22Rv1 (cell line): Measurements from ENCODE around the gene RIPK3.

Experiments
- ZFX ChIP-seq: fragments of 450-650 bp; IDR thresholded peaks from 2 replicates; pipeline ENCODE4 v1.6.1; 2017; ENCODE audit warnings: antibody characterized with exemption, borderline replicate concordance
- TF ChIP-seq, protein P1 (sequence below): fragments of 450-650 bp; IDR thresholded peaks from 2 replicates; pipeline ENCODE4 v1.5.1; 2017; ENCODE audit warnings: mild to moderate bottlenecking

DNA sequence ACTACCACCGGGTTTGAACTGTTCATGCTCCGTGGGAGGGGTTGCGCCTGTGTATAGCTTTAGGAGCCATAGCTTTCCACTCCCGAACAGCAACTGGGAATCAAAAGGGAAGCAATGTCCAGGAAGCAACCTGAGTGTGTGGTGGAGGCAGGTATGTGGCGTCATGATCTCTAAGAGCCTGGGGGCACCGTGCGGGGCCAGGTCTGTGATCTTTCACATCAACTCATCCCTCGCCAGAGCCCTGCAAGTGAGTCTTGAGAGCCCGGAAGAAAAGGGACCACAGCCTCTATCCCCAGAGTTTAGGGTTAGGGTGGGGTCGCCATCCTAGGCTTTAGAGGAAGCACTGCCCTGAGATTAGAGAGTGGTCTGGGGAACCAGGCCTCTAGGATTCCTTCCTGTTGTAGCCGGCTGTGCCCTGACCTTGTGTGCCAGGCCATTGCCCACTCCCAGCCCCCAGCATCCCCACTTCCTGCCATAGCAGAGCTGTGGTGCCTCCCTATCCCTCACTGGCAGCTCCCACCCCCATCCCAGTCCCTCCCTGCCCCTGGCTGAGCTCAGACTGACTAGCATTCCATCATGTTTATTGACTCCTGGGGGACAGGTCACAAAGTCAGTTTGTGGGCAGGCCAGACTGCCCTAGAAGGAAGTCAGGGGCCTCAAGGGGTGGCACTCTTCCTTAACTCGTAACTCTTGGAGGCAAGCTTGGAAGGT lies 4.2 kb downstream of the RIPK3 start:
- TF ChIP-seq, protein P1, sequence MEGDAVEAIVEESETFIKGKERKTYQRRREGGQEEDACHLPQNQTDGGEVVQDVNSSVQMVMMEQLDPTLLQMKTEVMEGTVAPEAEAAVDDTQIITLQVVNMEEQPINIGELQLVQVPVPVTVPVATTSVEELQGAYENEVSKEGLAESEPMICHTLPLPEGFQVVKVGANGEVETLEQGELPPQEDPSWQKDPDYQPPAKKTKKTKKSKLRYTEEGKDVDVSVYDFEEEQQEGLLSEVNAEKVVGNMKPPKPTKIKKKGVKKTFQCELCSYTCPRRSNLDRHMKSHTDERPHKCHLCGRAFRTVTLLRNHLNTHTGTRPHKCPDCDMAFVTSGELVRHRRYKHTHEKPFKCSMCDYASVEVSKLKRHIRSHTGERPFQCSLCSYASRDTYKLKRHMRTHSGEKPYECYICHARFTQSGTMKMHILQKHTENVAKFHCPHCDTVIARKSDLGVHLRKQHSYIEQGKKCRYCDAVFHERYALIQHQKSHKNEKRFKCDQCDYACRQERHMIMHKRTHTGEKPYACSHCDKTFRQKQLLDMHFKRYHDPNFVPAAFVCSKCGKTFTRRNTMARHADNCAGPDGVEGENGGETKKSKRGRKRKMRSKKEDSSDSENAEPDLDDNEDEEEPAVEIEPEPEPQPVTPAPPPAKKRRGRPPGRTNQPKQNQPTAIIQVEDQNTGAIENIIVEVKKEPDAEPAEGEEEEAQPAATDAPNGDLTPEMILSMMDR, result no peak
- no peak for TF ChIP-seq ZFX
